ENCODE results near the gene PHACTR3.

PHACTR3 gene

GRCh38 chr20:59693587-59693986, 89.2 kb downstream of the PHACTR3 start:
- no peak for DNase-seq (ENCODE audit: low read depth in 2 of 2)

DNA sequence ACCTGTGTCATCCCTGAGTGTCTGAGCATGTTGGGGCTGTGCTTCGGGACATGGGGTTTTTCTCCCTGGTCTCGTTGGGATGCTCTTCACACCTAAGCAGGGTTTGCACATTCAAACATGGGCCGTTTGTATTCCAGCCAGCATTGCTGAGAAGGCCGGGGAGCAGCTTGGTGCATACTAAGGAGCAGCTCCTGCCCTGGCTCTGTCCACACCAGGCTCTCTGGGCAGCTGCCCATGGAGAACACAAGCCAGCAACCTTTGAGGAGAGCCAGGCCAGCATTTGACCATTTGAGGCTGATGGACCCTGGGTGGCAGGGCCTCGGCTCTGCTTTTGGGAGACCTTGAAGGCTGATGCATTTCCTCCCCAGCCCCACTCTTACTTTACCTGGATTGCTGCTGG, 92.1 kb downstream of the PHACTR3 start:
- DNase-seq (ENCODE audit: low read depth in 2 of 2): no peak

GRCh38 chr20:59697068-59697467, 92.7 kb downstream of the PHACTR3 start:
- no peak for DNase-seq (ENCODE audit: low read depth in 2 of 2)

- no peak for DNase-seq (ENCODE audit: low read depth in 2 of 2)
Observed at GRCh38 chr20:59698598-59698997, 94.3 kb downstream of the PHACTR3 start.

DNA sequence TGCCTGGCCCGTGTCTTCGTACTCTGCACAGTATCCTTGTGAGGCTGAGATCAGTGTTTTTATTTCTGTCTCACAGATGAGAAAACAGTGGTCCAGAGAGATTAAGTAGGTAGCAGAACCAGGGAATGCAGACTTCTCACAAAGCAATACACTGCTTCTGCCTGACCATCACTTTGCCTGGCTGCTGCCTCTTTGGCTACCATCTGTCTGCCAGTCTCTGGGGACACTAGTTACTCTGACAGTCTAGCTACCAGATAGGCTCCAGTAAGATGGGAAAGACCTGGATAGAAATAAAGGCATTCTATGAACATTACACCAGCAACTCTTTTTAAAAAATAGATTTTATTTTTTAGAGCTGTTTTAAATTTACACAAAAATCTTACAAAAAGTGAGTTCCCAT, 96.9 kb downstream of the PHACTR3 start:
- DNase-seq (ENCODE audit: low read depth in 2 of 2): no peak

DNA sequence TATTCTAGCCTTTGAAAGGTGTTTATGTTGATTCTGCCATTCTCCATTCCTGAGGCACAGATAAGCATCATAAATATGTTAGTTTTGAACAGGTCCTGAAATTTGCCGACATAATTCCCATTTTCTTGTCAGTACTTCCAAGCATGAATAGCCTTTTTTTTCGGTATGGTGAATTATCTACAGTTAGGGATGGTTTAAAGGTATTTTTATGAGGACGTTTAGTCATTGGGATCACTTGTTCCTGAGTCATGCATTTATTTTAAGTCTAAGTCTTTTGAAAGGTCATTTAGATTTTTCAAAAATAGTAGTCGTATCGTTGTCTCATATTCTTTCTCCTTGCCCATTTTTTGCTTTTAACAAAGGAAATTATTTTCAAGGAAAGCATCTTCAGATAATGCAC, 98.7 kb downstream of the PHACTR3 start:
- DNase-seq (ENCODE audit: low read depth in 2 of 2): no peak

DNA sequence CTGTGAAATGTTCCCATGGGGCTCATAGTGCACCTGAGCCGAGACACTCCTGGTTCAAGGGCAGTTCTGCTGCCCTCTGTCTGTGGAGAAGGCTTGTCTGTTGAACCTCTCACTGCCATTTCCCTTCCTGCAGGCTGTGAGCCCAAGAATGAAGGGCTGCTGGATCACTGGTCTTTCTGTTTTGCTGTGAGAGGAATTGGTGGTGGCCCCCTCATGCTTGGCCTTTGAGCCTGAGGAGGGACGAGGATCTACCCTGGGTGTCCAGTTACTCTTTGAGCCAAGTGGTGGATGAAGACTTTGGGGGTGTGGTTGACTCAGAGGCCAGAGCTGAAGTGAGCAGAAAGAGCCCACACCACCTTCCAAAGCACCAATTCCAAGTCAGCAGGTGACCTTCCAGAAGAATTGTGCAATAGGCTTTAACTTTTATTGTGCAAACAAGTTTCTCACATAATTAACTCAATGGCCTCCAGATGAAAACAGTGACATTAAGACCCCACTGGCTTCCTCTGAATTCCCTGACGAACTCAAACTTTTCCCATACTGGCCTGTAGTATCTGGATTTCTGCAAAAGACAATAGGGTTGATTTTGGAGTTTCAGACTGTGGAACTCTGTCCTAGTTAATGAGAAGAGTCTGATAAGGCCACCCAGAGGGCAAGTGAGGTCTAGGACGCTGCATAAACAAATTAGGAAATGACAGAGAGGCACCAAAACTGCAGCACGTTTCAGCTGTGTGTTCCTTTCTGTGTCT, 101.5 kb downstream of the PHACTR3 start:
- DNase-seq (ENCODE audit: low read depth in 2 of 2): no peak

DNA sequence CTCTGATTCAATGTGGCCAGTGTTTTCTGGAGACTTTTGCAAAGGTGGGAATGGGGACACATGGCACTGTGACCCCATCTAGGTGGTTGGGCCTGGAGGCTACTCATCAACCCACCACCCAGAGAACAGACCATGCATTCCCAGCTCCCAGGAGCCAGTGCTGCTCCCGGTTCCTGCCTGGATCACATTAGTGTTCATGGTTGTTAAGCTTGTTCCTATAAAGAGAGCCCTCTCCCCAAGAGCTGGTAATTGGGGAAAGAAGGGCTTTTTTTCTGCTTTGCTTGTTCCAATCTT, 102.0 kb downstream of the PHACTR3 start:
- no peak for DNase-seq (ENCODE audit: low read depth in 2 of 2)

- DNase-seq (ENCODE audit: low read depth in 2 of 2): no peak
Observed at GRCh38 chr20:59708326-59708725, 104.0 kb downstream of the PHACTR3 start.

DNA sequence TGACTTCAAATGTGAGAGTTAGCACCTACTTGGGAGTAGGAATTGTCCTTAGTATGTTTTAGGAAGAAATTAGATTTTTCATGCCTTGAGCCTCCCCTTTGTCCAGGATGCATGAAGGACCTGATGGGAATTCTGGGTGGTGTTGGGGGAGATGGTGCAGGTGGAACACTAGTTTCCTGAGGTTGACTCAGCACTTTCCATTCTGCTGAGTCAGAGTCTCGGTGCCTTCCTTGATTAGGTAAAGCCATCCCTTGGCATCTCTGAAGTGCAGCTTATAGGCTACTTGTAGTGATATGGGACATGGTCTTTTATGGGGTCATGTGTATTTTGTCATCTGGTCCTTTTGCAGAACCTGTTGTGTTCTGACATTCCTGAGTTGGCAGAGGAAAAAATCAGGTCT, 105.3 kb downstream of the PHACTR3 start:
- no peak for DNase-seq (ENCODE audit: low read depth in 2 of 2)

- DNase-seq (ENCODE audit: low read depth in 2 of 2): no peak
Observed at GRCh38 chr20:59718071-59718470, 113.7 kb downstream of the PHACTR3 start.

DNA sequence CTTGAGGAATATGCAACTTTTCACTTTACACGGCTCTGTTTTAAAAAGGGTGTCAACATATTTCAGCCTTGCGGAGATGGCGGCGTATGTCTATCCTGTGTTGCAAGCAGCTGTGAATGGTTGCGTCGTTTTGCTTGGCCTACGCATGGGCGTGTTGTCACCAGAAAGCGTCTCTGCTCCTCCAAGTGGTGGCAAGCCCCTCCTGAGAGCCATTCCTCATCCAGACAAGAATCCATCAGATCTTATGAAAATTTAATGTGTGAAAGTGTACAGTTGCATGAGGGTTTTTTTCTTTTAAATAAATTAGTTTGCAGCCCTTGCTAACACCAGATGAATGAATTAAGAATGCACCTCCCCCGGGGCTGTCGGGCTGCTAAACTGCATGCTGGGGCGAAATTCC, 114.4 kb downstream of the PHACTR3 start:
- DNase-seq (ENCODE audit: low read depth in 2 of 2): no peak

GRCh38 chr20:59720013-59720412, 115.7 kb downstream of the PHACTR3 start:
- DNase-seq (ENCODE audit: low read depth in 2 of 2): no peak

DNA sequence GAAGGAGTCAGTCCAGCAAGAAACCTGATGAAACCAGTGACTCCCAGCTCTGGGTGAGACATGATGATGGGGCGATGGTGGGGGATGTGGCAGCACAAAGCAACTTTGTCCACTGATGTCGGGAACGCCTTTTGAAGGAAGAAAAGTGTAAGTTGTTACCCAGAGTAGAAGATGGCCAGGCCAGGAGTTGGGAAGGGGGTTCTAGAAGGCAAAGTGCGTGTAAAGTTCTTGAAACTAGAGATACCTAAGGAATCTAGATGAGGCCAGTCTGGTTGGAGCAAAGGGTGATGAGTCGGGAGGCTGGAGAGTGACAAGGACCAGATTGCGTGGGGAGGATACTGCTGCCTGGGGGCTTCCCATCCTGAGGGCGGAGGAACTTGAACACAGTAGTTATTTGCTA, 117.0 kb downstream of the PHACTR3 start:
- DNase-seq (ENCODE audit: low read depth in 2 of 2): no peak

DNA sequence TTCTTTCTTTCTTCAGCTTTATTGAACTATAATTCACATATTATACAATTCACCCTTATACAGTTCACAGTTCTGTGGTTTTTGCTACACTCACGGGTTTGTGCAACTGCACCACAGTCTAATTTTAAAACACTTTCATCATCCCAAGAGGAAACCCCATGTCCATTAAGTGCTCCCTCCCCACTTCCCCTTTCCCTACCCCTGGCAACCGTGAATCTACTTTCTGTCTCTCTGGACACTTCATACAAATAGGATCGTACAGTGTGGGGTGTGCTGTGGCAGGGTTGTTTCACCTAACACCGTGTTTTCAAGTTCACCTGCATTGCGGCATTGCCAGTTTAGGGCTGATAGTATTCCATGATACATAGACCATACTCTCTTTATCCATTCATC, 118.8 kb downstream of the PHACTR3 start:
- no peak for DNase-seq (ENCODE audit: low read depth in 2 of 2)

- no peak for DNase-seq (ENCODE audit: low read depth in 2 of 2)
Observed at GRCh38 chr20:59723607-59724456, 119.5 kb downstream of the PHACTR3 start.

DNA sequence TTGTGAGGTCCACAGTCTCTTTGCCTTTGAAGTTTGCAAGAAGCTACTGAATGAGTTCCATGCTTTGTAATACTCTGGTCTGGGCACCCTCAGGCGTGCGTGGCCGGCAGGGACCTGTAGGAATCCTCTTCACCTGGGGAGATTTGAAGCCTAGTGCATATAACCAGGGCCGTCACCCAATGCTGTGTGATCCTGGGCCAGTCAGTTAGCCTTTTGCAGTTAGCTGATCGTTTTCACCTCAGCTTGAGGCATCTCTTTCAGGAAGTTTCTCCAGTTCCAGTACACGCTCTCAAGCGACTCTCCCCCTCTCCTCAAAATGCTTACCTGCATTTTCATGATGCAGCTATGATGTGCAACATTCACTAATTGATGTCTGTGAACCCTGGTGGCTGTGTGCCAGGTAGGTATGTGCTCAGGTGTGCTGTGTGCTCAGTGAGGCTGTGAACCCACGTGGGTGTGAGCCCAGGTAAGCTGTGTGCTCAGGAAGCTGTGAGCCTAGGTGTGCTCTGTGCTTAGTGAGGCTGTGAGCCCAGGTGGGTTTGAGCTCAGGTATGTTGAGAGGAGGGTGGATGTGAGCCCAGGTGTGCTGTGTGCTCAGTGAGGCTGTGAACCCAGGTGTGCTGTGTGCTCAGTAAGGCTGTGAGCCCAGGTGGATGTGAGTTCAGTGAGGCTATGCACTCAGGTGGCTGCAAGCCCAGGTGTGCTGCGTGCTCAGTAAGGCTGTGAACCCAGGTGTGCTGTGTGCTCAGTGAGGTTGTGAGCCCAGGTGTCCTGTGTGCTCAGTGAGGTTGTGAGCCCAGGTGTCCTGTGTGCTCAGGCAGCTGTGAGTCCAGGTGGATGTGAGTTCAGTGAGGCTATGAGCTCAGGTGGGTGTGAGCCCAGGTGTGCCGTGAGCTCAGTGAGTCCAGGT, 120.4 kb downstream of the PHACTR3 start:
- no peak for DNase-seq (ENCODE audit: low read depth in 2 of 2)

- no peak for DNase-seq (ENCODE audit: low read depth in 2 of 2)
Observed at GRCh38 chr20:59725476-59726280, 121.3 kb downstream of the PHACTR3 start.

GRCh38 chr20:59726281-59726595, 121.9 kb downstream of the PHACTR3 start:
- DNase-seq (ENCODE audit: low read depth in 2 of 2): no peak

DNA sequence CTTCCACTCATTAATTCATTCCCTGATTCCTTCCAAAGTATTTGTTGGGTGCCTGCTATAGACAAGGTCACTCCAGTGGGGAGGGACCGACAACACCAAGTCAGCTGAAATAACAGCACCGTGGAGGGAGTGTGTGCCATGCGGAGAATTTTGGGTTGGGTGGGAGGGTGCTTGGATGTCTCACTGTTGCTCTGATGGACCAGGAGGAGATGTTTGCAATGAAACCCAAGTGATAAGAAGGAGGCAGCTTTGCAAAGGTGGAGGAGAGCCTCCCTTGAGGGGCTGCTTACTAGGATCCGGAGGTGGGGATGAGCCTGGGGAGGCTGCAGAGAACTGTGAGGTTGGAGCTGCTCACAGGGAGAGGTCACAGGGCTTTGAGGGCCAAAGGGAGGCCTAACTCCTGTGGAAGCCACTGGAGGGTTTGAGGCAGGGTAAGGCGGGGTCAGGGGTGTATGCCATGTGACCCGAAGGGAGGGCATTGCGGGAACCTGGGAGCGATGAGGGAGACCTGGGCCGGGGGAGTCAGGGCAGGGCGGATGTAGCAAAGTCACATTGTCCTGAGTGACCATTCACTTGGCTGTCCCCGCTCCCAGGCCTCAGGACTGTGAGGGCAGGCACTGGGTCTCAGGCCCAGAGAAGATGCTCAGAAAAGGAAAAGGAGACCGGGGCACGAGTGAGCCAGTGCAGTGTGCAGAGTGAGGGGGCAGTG, 124.5 kb downstream of the PHACTR3 start:
- no peak for DNase-seq (ENCODE audit: low read depth in 2 of 2)

- no peak for DNase-seq (ENCODE audit: low read depth in 2 of 2)
Observed at GRCh38 chr20:59729506-59729905, 125.2 kb downstream of the PHACTR3 start.

Data from stimulated activated CD8-positive, alpha-beta memory T cell treated with anti-CD3 and anti-CD28 coated beads, Interleukin-2, amount 100 ng/mL, for 1 hour (primary cell).